Central memory CD4-positive, alpha-beta T cell (primary cell): ENCODE data around the gene KLK7.

Source experiments
- DNase-seq: peaks from one replicate; pipeline ENCODE4 v3.0.0; 2022
- total RNA-seq, 3 experiments: gene quantifications; one replicate each; lab custom pipeline; 2026; lab: John Stamatoyannopoulos, UW

KLK7 gene
- 0 reads per million in 3 experiments for total RNA-seq

DNA sequence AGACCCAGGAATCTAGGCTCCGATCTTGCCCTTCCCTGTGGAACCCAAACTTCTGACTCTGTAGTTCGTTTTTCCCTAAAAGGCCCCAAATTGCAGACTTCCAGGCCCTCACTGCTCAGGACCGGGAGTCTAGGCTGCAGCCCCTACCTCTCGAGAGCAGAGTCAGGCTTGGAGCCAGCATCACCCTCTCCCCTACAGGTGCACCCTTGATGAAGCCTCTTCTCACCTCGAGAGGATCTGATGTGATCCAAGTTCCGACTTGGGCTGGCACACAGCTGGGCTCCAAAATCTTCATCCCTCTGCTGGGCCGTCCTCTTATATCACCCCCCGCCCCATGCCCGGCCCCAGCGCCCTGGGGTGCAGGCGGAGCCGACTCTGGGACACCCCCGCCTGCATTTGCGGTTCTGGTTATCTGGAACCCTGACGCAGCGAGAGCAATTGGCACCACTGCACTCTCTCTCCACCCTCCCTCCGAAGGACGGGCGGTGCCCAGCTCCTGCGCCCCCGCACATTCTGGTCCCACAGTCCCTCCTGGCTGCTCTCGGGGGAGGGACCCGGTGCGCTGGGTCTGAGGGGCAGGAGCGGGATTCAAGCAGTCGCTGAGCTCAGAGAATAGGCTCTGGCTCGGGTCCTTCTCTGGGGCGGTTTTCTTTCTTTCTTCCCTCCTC is at the start of gene KLK7:
Gene KLK7, minus strand, starts transcription at position 293 of the 668 bp plus-strand sequence. CDS start 1,518 bp downstream, outside the sequence.
- DNase-seq = no peak

DNA sequence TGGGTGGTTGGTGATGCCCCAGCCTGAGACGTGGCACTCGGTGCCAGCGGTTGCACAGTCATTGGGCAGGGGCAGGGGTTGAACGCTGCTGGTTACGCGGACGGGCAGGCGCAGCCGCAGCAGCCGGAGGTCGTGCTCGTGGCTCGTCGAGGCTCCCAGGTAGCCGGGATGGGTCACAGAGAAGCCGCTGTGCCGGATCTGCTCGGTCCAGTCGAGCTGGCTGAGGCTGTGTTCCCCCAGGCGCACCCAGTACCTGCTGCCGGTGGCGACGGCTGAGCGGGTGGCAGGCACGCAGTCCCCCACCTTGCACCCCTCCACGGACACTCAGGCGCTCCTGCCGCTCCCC is 48.1 kb upstream of the KLK7 start:
- DNase-seq = no peak

DNA sequence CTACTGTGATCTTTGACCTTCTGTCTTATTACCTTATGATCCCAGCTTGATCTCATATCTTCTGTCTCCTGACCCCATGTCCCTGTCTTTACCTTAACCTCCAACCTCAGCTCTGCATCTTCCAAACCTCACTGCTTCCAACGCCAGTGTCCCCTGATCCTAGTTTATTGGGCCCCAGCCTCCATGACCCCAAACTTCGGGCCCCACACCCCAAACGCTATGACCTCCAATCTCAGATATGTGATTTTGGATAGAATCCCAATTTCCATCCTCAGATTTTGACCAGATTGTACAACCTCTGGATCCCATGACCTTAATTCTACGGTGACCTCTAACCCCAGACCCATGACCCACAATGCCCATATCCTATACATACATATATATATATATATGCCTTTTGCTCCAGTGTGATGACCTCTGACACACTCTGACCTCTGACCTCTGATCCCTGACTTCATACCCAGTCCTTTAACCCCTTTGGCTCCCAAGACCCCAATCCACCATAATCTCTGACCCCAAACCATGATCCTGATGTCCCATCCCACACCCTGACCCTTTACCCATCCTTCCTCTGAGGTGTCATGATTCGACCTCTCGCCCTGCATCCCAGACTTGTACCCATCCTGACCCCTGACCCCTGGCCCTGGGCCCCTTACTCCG is 47.6 kb upstream of the KLK7 start:
- no peak for DNase-seq

DNA sequence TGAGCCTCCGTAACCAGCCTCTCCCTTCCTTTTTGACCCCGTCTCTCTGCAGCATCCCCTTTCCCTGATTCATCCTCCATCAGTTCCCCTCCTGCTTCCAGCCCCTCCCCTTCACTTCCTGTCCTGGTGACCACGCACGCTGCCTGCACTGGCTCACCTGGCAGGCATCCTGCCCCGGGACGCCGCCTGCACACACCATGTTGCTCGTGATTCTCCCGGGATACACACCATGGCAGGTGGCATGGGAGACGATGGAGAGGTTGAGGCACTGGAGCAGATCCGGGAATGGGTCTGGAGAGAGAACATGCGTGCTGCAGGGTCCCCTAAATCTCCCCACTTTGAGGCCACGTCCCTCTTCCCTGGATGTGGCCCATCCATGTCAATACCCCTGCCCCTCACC is 46.9 kb upstream of the KLK7 start:
- DNase-seq = no peak

DNA sequence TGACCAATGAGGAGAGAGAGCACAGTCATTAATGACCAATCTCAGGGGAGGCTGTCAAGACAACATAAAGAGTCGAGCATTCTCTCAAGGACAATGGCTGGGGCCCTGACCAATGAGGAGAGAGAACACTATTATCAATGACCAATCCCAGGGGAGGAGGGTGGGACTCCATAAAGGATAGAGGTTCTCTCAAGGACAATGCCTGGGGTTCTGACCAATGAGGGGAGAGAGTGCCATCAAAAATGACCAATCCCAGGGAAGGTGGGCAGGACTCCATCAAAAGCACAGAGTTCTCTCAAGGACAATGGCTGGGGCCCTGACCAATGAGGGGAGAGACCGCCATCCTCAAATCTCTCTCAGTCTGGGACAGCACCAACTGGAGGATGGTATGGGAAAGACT is 46.0 kb upstream of the KLK7 start:
- DNase-seq = no peak

DNA sequence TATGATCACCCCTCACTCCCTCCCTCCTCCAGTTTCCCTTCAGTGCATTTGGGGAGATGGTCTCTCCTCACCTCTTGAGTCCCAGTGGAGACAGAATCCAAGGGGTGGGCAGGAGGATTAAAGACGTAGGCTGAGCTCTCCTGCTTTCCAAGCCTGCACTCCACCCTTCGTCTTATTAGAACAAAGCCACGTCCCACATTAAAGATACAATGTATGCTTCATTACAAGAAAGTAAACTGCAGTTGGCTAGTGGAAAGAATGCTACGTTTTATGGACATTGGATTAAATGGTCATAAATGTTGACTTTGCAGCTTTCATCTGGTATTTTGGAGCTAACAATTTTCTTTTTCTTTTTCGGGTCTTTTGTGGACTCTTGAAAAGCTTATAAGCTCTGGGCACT is 44.2 kb upstream of the KLK7 start:
- no peak for DNase-seq

DNA sequence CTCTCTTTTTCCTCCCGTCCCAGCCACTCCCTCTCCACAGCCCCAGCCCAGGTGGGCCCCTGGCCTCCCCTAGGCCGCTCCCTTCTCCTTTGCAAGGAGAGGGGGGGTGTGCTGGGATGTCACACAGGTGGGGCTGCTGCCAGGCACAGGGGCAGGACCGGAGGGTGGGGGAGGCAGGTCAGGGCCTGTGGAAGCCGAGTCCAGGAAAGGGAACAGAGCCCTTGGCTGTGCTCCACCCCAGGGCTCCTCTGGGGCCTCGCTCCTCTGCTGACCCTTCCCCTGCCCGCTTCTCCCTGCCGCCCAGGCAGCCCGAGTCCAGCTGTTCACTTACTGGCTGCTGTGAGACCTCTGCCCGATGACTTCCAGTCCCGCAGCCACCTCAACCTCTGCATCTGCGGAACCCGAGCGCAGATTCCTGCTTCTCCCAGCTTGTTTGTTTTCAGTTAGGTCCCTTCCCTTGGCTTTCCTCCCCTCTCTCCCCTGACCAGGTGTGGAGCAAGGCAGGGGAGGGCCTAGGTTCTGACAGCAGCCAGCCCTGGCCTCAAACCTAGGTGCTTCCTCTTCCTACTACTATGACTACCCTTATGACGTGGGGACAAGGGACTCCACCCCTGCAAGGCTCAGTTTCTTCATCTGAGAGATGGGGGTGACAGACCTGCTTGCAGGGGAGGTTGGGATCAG is 43.5 kb upstream of the KLK7 start:
- no peak for DNase-seq

DNA sequence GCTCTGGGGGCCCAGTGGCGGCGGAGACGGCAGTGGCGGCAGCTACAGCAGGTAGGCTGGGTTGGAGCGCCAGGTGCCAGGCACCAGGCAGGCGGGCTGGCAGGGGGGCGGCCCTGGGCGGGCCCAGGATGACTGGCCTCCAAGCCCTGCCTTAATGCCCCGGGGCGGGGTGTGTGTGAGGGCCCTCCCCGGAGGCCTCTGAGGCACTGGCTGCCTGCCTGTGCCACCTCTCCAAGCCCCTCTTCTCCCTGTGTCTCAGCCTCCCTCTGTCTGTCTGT is 42.8 kb upstream of the KLK7 start, which contains the start of gene KLK11:
Gene KLK11, minus strand, starts transcription at position 63 of the 278 bp plus-strand sequence. CDS start 985 bp downstream, outside the sequence.
- no peak for DNase-seq

DNA sequence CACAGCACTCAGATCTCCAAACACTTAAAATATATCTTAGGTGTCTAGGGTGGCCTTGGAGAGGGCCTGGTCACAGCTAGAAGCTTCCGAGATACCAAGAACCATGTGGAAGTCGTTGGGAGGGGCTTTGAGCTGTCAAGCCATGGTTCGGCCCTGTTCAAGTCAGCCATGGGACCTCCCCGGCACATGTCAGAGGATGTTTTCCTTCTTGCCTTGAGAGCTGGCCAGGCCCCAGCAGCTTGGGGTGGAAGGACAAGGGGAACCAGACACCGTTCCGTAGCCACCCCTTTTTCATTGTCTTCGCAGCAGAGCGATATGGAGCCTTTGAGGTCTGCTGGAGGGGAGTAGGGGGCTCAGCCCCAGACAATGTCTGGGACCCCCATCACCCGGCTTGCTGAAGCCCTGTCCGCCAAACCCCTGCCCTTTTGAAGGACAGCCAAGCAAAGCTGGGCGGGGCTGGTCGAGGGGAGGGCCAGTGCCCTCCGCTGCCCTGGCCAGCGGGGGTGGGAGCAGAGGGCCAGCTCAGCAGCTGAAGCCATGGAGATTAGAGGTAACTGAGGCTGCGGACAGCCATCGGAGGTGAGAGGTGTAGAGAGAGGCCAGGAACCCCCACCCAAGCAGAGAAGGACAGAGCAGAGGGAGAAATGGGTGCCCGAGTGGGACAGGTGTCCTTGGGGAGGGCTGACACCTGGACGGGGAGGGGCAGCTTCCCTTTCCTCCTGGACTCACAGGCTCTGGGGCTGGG is 42.3 kb upstream of the KLK7 start:
- no peak for DNase-seq

DNA sequence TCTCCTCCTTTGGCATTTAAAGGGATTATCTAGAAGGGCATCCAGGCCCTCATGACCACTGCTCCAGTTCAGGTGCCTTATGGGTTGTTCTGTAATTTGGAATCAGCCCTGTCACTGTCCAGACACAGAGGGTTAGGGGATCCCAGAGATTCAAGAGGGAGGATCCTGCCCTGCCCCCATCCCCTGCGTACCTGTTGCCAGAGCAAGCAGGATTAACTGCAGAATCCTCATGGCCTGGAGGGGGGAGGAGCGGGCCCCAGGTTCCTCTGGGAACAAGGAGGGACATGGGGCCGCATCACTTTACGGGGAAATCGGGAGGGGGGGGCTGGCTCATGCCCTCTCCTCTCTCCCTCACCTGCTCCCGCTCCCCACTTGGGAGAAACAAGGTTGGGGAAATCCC is 41.7 kb upstream of the KLK7 start:
- DNase-seq = no peak

DNA sequence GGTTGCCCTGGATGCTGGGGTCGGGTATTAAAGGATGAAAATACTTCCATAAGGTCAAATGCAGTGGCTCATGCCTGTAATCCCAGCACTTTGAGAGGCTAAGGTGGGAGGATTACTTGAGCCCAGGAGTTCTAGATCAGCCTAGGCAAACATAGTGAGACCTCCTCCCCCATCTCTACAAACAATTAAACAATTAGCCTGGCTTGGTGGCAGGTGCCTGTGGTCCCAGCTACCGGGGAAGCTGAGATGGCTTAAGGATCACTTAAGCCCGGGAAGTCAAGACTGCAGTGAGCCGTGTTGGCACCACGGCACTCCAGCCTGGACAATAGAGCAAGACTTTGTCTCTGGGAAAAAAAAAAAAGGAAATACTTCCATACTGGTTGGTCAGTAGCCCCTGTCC is 41.2 kb upstream of the KLK7 start:
- no peak for DNase-seq

DNA sequence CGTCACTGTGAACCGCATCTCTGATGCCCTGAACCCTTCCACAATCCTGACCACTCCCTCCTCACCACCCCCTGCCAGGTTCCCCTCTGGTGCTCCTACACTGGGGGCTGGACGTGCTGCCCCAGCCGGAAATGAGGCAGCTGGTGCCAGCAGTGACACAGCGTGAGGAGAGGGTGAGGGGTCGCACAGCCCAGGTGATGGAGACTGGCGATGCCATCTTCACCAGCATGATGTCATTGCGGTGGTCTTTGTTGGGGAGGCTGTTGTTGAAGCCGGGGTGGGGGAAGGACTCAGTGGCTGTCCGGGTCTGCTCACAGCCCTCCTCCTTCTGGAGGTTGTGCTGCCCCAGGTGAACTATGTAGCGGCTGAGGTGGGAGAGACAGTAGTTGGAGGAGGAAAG is 40.2 kb upstream of the KLK7 start:
- no peak for DNase-seq

DNA sequence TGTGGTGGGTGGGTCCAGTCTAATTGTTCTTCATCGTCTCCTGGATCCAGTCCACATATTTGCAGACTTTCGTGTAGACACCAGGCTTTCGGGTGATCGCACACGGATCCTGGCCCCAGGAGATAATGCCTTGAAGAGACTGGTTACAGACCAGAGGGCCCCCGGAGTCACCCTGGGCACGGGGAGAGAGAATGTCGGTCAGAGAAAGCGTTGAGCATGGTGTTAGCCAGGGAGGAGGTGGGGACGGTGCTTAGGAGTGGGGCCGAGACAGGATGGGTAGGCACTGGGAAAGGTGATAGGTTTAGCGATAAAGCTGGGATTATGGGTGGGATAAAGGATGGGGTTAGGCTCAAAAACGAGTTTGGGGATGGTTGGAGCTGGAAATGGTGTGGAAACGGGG is 38.8 kb upstream of the KLK7 start:
- no peak for DNase-seq

DNA sequence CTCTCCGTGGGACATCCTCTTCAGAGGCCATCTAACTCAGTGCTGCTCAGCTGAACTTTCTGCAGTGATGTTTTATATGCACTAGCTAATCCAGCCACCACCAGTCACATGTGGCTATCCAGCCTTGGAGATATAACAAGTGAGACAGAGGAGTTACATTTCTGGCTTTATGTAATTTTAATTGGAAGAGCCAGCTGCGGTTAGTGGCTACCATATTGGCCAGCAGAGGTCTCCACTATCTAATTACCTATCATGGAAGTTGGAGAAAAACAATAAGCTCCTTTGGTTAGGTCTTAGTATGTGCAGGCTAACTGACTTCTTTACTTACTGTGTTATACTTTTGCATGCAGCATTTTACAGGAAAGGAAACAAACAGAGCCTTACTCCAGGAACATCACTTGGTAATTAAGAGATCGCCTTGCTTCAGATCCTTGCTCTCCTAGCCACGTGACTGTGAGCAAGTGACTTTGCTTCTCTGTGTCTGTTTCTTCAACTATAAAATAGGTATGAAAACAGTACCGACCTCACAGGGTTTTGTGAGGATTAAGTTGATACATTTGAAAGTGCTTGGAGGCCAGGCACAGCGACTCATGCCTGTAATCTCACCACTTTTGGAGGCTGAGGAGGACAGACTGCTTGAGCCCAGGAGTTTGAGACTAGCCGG is 37.4 kb upstream of the KLK7 start:
- no peak for DNase-seq

DNA sequence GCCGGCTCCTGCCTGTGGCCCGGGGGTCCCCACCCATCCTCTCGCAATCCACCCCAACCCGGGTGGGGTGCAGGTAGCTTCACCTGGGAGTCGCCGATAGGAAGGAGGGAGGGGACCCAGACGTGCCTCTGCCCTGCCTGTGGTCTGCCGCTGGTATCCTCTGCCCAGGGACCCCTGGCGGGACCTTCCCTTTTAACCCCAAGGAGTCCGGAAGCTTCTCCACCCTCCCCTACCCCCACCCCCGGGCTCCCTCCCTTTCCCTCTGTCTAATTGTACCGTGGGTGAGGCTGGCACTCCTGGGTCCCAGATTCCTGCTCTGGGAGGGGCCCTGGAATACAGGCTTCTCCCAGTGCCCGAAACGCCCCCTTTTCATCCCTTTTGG is 35.8 kb upstream of the KLK7 start, which contains the start of gene KLK10:
Gene KLK10, minus strand, starts transcription at position 166 of the 382 bp plus-strand sequence. CDS start 579 bp downstream, outside the sequence.
- no peak for DNase-seq

DNA sequence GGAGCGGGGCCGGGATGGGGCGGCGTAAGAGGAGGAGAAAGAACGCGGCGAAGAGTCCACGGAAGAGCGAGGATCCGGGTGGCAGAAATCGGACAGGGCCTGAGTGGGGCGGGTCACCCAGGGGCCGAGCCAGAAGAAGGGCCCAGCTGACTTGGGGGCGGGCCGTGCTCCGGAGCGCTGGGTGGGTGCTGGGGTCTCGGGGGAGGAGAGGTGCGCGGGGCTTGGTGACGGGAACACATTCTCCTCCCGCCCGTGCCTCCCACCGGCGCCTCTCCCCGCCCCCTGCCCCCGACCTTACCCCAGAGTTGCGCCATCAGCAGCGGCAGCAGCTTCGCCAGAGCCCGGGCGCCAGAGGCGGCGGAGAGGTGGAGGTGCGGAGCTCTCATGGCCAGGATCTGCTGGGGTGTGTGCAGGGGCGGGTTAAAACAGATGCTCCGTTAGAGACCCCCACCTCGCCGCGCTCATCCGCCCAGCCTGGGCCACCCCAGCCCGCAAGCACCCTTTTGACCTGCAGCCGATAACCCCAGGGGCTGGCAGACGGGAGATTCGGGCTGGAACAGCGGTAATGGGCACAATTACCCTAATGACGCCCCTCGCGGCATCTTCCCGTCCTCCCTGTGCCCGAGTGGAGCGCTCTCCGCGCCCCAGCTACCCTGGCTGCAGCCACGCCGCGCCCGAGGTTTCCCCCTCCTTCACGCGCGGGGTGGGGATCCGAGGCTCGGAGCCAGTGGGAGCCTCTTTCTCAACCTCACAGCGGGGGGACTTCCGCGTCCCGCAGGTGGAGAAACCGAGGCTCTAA is 35.2 kb upstream of the KLK7 start:
- DNase-seq = no peak

DNA sequence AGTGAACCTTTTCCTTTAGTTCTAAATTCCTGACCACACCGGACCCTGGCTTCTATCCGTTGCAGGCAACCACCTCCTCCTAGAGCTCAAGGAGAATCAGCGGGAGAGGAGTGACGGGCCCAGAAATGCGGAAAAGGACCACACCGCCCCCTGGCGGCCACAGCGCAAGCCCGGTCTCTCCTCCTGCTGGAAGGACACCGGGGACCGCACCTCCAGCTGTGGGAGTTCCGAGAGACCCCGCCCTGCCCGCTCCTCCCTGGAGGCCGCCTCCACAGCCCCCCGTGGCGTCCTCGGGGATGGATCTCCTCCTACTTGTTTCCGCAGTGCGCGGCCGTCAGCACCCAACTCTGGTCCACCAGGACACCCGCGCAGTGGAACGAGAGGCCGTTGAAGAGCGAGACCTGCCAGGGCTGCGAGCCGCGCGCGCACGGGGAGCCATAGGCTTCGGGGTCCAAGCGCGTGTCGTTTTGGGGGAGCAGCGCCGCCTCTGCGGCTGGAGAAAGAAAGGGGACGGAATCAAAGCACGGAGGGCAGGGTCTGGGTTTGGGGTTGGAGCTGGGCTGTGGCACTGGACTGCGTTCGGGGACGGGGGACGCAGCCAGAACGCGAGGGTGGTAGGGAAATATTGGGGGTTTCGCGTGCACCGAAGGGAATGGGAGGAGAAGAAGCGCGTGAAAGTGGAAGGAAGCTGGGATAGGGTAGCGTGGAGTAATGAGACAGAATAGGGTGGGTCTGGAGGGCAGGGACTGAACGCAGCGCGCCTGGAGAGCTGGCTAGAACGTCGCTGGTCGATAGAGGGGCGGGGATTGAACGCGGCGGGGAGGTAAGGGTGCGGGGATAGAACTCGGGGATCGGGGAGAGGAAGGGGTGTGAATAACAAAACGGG is 33.3 kb upstream of the KLK7 start:
- DNase-seq = no peak

DNA sequence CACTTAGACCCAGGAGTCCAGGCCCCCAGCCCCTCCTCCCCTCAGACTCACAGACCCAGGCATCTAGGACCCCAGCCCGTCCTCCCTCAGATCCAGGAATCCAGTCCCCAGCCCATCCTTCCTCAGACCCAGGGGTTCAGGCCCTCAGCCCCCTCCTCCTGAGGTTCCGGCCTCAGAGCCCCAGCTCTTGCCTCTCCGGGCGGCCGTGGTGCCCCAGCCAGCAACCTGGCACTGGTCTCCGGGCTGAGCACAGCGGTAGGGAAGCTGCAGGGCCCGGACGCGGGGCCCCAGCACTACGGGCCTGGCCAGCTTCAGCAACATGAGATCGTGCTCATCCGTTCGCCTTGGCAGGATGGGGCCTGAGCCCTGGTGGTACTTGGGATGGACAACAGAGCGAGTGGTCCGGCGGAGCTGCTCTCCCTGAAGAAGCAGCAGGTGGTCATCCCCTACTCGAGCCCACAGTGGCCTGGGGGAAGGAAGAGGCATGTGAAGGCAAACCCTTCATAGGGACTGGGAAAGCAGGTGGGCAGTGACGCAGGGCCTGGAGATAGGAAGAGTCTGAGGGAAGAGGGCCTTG is 32.1 kb upstream of the KLK7 start:
- no peak for DNase-seq

DNA sequence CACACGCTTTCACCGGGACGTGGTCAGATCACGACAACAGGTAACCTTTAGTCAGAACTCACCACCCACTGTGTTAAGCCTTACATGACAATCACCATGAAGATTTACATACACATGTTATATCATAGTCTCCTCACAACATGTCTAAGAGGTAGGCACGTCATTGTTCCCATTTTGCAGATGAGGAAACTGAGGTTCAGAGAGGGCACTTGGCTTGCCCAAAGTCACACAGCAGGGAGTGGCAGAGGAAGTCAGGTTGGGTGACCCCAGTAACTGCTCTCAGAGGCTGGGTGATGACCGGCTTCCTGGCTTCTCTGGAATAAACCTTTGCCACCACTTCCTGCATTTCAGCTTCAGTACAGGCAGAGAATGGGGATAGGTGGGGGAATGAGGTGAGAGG is 30.5 kb upstream of the KLK7 start:
- DNase-seq = no peak

DNA sequence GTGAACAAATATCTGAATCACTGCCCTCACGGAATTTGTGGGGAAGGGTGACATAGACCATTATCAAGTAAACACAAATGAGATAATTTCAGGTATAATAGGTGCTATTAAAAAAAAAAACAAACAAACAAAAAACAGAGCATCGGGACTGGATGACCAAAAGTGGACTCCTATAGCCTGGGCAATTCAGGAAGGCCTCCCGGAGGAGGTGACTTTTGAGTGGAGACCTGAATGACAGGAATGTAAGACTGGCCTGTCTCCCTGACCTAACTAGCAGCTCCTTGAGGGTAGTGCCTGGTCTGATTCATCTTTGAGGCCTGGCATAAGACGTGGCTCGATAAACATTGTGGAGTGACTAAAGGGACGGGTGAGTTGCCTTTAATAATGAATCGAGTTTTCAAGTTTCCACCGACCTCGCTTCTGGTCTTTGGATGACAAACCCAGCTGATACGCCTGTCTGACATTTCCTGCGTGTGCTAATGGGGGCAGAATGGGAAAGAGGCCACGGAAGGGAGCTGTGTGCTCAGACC is 29.0 kb upstream of the KLK7 start:
- DNase-seq = no peak
